HepG2 (cell line): ENCODE measurements around the gene SDK1. TPM values are rescaled to one million over a fixed set of nuclear protein-coding genes. Genes with fewer than 3 reads are reported as not detected.

Experiments
- ATAC-seq: fragments of 200-7000 bp; cut with Tn5 transposase; 3 replicates; pipeline ENCODE4 v1.9.1; 2020; ENCODE audit warnings: mild to moderate bottlenecking, moderate library complexity
- BruUV-seq: library from RNA; stranded (reverse); fragments of 400-500 nt; replicated peaks from 2 replicates; lab custom pipeline; 2021; lab: Mats Ljungman, UMichigan
- CTCF ChIA-PET: fragments of 300-600 bp; formaldehyde crosslinking; extraction: SDS; loops from one replicate; lab custom pipeline; 2021; ENCODE audit warnings: low total read pairs, inconsistent platforms, low intra/inter-chr PET ratio; lab: Yijun Ruan, JAX
- POLR2A ChIA-PET: fragments of 350-600 bp; sonication (Branson Sonifier 250); formaldehyde crosslinking; loops from one replicate; lab custom pipeline; 2020; ENCODE audit warnings: antibody characterized with exemption, inconsistent platforms; lab: Yijun Ruan, JAX
- DNase-seq: peaks from one replicate; pipeline ENCODE4 v3.0.0-alpha.2; 2015; ENCODE audit warnings: low spot score
- FAIRE-seq: peaks from 3 replicates; lab custom pipeline; 2011; peaks lifted over from hg19 to GRCh38; lab: Jason Lieb, UNC
- H2AFZ ChIP-seq: one replicate; pipeline ENCODE4 v1.6.1; 2011; ENCODE audit warnings: low read length, inconsistent platforms
- H3K27ac ChIP-seq: fragments of 300-600 bp; 3 replicates; pipeline ENCODE4 v1.8.0; 2011; ENCODE audit warnings: mixed run types, mild to moderate bottlenecking, mixed read lengths, low read length, inconsistent platforms; ENCODE audit not compliant: insufficient read depth; ENCODE audit errors: extremely low read length
- H3K27me3 ChIP-seq, 2 experiments: fragments of 200-600 bp in 1 of 2; 2 replicates in 1 of 2; 3 replicates in 1 of 2; pipeline versions ENCODE4 v1.6.0 to v1.8.0; 2011; ENCODE audit warnings: low read length in 2 of 2, mild to moderate bottlenecking in 2 of 2, moderate library complexity in 2 of 2, inconsistent platforms in 1 of 2; ENCODE audit not compliant: insufficient read depth in 2 of 2, control insufficient read depth in 1 of 2
- H3K36me3 ChIP-seq, 2 experiments: fragments of 200-600 bp in 1 of 2; replicated peaks in 1 of 2; 2 replicates in 1 of 2; 3 replicates in 1 of 2; pipeline versions ENCODE4 v1.5.1 to v1.8.0; 2011; ENCODE audit warnings: low read length in 2 of 2, inconsistent platforms in 1 of 2; ENCODE audit not compliant: insufficient read depth in 2 of 2, control insufficient read depth in 1 of 2
- H3K4me1 ChIP-seq: 2 replicates; pipeline ENCODE4 v1.5.1; 2012; ENCODE audit warnings: low read length, inconsistent platforms; ENCODE audit not compliant: insufficient read depth
- H3K4me2 ChIP-seq: 2 replicates; pipeline ENCODE4 v1.6.0; 2011; ENCODE audit warnings: low read depth, low read length, inconsistent platforms
- H3K4me3 ChIP-seq, 3 experiments: fragments of 200-600 bp in 1 of 3; sonication (generic), shearing (Covaris generic) in 1 of 3; replicated peaks in 1 of 3; 2 replicates each; pipeline ENCODE4 v1.5.1; 2011 to 2016; ENCODE audit warnings: low read length in 3 of 3, inconsistent platforms in 2 of 3, low read depth in 2 of 3, mild to moderate bottlenecking in 2 of 3, control low read depth in 1 of 3, mixed read lengths in 1 of 3; ENCODE audit not compliant: insufficient read depth in 1 of 3
- H3K79me2 ChIP-seq: one replicate; pipeline ENCODE4 v1.6.1; 2011; ENCODE audit warnings: low read length, inconsistent platforms; ENCODE audit not compliant: insufficient read depth
- H3K9ac ChIP-seq: 2 replicates; pipeline ENCODE4 v1.6.0; 2011; ENCODE audit warnings: mild to moderate bottlenecking, low read depth, low read length, inconsistent platforms; ENCODE audit not compliant: insufficient read depth
- H3K9me3 ChIP-seq: 2 replicates; pipeline ENCODE4 v1.5.1; 2012; ENCODE audit warnings: mild to moderate bottlenecking, low read length
- H4K20me1 ChIP-seq: 2 replicates; pipeline ENCODE4 v1.6.0; 2011; ENCODE audit warnings: inconsistent platforms, mild to moderate bottlenecking, low read length, moderate library complexity; ENCODE audit not compliant: insufficient read depth
- ARNT ChIP-seq: fragments of 450-650 bp; IDR thresholded peaks from 2 replicates; pipeline ENCODE4 v1.6.1; 2017
- EP300 ChIP-seq, 3 experiments: sonication (generic) in 1 of 3; formaldehyde crosslinking in 1 of 3; IDR thresholded peaks; 2 replicates each; pipeline versions ENCODE4 v1.5.1 to v1.6.1; 2011 to 2020; ENCODE audit warnings: low read depth in 2 of 3, low read length in 2 of 3, borderline replicate concordance in 1 of 3, improper control_type of control experiment in 1 of 3, mild to moderate bottlenecking in 1 of 3, missing genetic modification reagents in 1 of 3, moderate library complexity in 1 of 3
- JUN ChIP-seq: sonication (generic); formaldehyde crosslinking; IDR thresholded peaks from 2 replicates; pipeline ENCODE4 v1.4.0; 2020; ENCODE audit warnings: mild to moderate bottlenecking, missing genetic modification reagents
- NFATC3 ChIP-seq: sonication (generic); formaldehyde crosslinking; IDR thresholded peaks from 2 replicates; pipeline ENCODE4 v1.5.1; 2020; ENCODE audit warnings: mild to moderate bottlenecking, missing genetic modification reagents
- NFYB ChIP-seq: sonication (generic); formaldehyde crosslinking; IDR thresholded peaks from 2 replicates; pipeline ENCODE4 v1.4.0; 2020; ENCODE audit warnings: missing genetic modification reagents
- PCBP2 ChIP-seq: fragments of 200-400 bp; formaldehyde crosslinking; optimal IDR thresholded peaks from 2 replicates; pipeline ENCODE3; 2018; ENCODE audit warnings: low read length, low read depth; ENCODE audit not compliant: poor library complexity, severe bottlenecking
- PTBP1 ChIP-seq: fragments of 200-400 bp; formaldehyde crosslinking; IDR thresholded peaks from 2 replicates; pipeline ENCODE4 v1.6.1; 2018; ENCODE audit warnings: low read length, low read depth; ENCODE audit not compliant: poor library complexity, severe bottlenecking
- SKI ChIP-seq: fragments of 450-650 bp; IDR thresholded peaks from one replicate; pipeline ENCODE4 v1.6.1; 2018; ENCODE audit warnings: mild to moderate bottlenecking; ENCODE audit not compliant: partially characterized antibody
- YEATS4 ChIP-seq: sonication (generic); formaldehyde crosslinking; IDR thresholded peaks from 2 replicates; pipeline ENCODE4 v1.4.0; 2020; ENCODE audit warnings: missing genetic modification reagents, borderline replicate concordance
- ZNF24 ChIP-seq: fragments of 450-650 bp; IDR thresholded peaks from 2 replicates; pipeline ENCODE4 v1.6.1; 2017; ENCODE audit warnings: antibody characterized with exemption, mild to moderate bottlenecking
- WGBS: methylation state at CpG from one replicate; pipeline ENCODE4 v1.1.6; 2017; ENCODE audit warnings: low lambda C conversion rate; 5-methylcytosine and 5-hydroxymethylcytosine counted together
- in situ Hi-C: cut with HindIII; loops from 2 replicates; pipeline ENCODE4 v1.10.0; 2017; ENCODE audit warnings: low pct_unique_long_range_greater_than_20kb; ENCODE audit not compliant: extremely low pct_ligation_motif_present
- intact Hi-C: fragments of 100-400 bp; cut with micrococcal nuclease; formaldehyde crosslinking; loops from one replicate; pipeline ENCODE4 v1.10.0; 2022; ENCODE audit not compliant: unreplicated experiment
- polyA plus RNA-seq, 8 experiments: library from polyadenylated mRNA; depleted of rRNA in 3 of 8; stranded (reverse) in 7 of 8; unstranded in 1 of 8; fragments of >200 nt; fragmentation: Illumina TruSeq in 4 of 8; extraction: Trizol in 4 of 8; gene quantifications; 2 replicates each; pipeline versions ENCODE4 v1.2.1 to v1.2.3, GENCODE V29; 2011 to 2016; ENCODE audit warnings: low read depth in 4 of 8, missing spikeins in 1 of 8, mixed read lengths in 1 of 8; ENCODE audit not compliant: insufficient read depth in 1 of 8
- total RNA-seq, 5 experiments: library from RNA; depleted of rRNA; stranded (reverse); fragments of >200 nt; fragmentation: Illumina TruSeq; extraction: Trizol; gene quantifications; 2 replicates each; pipeline ENCODE4 v1.2.3, GENCODE V29; 2016; ENCODE audit warnings: low read depth in 1 of 5
- TF ChIP-seq, protein P1 (sequence below): sonication (generic); formaldehyde crosslinking; conservative IDR thresholded peaks from 2 replicates; pipeline ENCODE4 v1.4.0; 2020; ENCODE audit warnings: missing genetic modification reagents
- TF ChIP-seq, protein P2 (sequence below): IDR thresholded peaks from 2 replicates; pipeline ENCODE4 v1.6.1; 2016; ENCODE audit warnings: low read depth

Gene SDK1
- total and polyA plus RNA-seq, 2 of the 13 experiments (the other 11 are each of a cell fraction or from before 2014, with no cell fraction given), result 0.35 to 2.4 TPM

DNA sequence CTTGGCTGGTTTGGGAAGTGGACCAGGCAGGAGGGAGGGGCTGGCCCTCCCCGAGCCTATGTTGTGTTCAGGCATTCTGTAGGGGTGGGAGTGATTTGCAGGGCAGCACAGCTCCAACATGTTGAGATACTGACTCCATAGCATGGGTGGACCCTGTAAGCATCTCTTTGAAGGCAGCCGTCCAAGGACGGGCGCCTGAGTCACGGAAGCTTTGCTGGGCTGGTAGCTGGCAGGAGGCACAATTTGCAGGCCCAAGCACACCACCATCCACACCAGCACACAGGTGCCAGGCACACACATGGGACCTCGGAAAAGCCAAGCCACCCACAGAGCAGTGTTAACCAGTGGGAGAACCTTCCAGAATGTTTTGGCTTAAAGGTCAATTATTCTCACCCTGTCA, 875.9 kb downstream of the SDK1 start:
- 77% methylated on average over 6 of the region's 6 CpGs for WGBS
- H3K27ac ChIP-seq, result no peak overlapping the region
- BruUV-seq, result no TSS peak
- intact Hi-C loops, result no loop called here
- TF ChIP-seq EP300 (IDR thresholded peaks at IDR 0.05; ENCODE audit: low read depth in 2 of 2, low read length in 2 of 2) (no peak), EP300 (CRISPR knock-in tag; IDR thresholded peaks at IDR 0.05; ENCODE audit: borderline replicate concordance) (no peak), NFATC3 (no peak), SKI (no peak), YEATS4 (no peak), ZNF24 (no peak), JUN (no peak), PCBP2 (no peak), ARNT (no peak), PTBP1 (no peak), NFYB (CRISPR knock-in tag) (no peak)
- TF ChIP-seq, protein P1, sequence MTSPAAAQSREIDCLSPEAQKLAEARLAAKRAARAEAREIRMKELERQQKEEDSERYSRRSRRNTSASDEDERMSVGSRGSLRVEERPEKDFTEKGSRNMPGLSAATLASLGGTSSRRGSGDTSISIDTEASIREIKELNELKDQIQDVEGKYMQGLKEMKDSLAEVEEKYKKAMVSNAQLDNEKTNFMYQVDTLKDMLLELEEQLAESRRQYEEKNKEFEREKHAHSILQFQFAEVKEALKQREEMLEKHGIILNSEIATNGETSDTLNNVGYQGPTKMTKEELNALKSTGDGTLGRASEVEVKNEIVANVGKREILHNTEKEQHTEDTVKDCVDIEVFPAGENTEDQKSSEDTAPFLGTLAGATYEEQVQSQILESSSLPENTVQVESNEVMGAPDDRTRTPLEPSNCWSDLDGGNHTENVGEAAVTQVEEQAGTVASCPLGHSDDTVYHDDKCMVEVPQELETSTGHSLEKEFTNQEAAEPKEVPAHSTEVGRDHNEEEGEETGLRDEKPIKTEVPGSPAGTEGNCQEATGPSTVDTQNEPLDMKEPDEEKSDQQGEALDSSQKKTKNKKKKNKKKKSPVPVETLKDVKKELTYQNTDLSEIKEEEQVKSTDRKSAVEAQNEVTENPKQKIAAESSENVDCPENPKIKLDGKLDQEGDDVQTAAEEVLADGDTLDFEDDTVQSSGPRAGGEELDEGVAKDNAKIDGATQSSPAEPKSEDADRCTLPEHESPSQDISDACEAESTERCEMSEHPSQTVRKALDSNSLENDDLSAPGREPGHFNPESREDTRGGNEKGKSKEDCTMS, result no peak
- TF ChIP-seq, protein P2, sequence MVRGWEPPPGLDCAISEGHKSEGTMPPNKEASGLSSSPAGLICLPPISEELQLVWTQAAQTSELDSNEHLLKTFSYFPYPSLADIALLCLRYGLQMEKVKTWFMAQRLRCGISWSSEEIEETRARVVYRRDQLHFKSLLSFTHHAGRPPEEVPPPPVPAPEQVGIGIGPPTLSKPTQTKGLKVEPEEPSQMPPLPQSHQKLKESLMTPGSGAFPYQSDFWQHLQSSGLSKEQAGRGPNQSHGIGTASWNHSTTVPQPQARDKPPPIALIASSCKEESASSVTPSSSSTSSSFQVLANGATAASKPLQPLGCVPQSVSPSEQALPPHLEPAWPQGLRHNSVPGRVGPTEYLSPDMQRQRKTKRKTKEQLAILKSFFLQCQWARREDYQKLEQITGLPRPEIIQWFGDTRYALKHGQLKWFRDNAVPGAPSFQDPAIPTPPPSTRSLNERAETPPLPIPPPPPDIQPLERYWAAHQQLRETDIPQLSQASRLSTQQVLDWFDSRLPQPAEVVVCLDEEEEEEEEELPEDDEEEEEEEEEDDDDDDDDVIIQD (CRISPR knock-in tag), result no peak
- TF ChIP-seq, all 625 proteins: peak for 0
- ATAC-seq (no peak), DNase-seq (no peak), FAIRE-seq (no peak)
- H3K36me3 ChIP-seq, result no peaks in the 10 kb centered on the region
- no peaks in the 10 kb centered on the region for H3K79me2 ChIP-seq
- H3K4me2 ChIP-seq, result no peak overlapping the region
- no peaks in the 10 kb centered on the region for H3K4me1 ChIP-seq
- no peaks in the 10 kb centered on the region for H3K9me3 ChIP-seq
- ChIA-PET POLR2A (no interaction called here), CTCF (no interaction called here)
- in situ Hi-C loops, result no loop called here
- no peaks in the 10 kb centered on the region for H3K27me3 ChIP-seq
- no peaks in the 10 kb centered on the region for H4K20me1 ChIP-seq
- H3K4me3 ChIP-seq, result no peak overlapping the region
- no peak overlapping the region for H2AFZ ChIP-seq
- H3K9ac ChIP-seq, result no peak overlapping the region
